ENCODE results near the gene DNM2.
"Not testable (repeated sequence)": the region's sequence is repeated elsewhere in the genome, so short reads cannot be mapped to it uniquely, and the experiment has no call there.

DNA sequence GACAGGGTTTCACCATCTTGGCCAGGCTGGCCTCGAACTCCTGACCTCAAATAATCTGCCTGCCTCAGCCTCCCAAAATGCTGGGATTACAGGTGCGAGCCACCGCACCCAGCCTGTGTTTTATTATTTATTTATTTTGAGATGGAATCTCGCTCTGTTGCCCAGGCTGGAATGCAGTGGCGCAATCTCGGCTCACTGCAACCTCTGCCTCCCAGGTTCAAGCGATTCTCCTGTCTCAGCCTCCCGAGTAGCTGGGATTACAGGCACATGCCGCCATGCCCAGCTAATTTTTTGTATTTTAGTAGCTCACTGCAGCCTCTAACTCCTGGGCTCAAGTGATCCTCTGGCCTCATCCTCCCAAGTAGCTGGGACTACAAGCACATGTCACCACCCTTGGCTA, 159.7 kb downstream of the DNM2 start:
- TF ChIP-seq GLI4 (tag by site-specific recombination; IDR thresholded peaks at IDR 0.05); ZNF146 (tag by site-specific recombination; IDR thresholded peaks at IDR 0.05); ZNF350 (tag by site-specific recombination; IDR thresholded peaks at IDR 0.05); ZNF140 (tag by site-specific recombination; IDR thresholded peaks at IDR 0.05); KLF1 (tag by site-specific recombination; IDR thresholded peaks at IDR 0.05); ZNF747 (tag by site-specific recombination; IDR thresholded peaks at IDR 0.05); ZNF132 (tag by site-specific recombination; IDR thresholded peaks at IDR 0.05; ENCODE audit: borderline replicate concordance): not testable (repeated sequence)
- TF ChIP-seq, protein P1, sequence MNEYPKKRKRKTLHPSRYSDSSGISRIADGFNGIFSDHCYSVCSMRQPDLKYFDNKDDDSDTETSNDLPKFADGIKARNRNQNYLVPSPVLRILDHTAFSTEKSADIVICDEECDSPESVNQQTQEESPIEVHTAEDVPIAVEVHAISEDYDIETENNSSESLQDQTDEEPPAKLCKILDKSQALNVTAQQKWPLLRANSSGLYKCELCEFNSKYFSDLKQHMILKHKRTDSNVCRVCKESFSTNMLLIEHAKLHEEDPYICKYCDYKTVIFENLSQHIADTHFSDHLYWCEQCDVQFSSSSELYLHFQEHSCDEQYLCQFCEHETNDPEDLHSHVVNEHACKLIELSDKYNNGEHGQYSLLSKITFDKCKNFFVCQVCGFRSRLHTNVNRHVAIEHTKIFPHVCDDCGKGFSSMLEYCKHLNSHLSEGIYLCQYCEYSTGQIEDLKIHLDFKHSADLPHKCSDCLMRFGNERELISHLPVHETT (tag by site-specific recombination; IDR thresholded peaks at IDR 0.05) = not testable (repeated sequence)
- TF ChIP-seq, protein P2, sequence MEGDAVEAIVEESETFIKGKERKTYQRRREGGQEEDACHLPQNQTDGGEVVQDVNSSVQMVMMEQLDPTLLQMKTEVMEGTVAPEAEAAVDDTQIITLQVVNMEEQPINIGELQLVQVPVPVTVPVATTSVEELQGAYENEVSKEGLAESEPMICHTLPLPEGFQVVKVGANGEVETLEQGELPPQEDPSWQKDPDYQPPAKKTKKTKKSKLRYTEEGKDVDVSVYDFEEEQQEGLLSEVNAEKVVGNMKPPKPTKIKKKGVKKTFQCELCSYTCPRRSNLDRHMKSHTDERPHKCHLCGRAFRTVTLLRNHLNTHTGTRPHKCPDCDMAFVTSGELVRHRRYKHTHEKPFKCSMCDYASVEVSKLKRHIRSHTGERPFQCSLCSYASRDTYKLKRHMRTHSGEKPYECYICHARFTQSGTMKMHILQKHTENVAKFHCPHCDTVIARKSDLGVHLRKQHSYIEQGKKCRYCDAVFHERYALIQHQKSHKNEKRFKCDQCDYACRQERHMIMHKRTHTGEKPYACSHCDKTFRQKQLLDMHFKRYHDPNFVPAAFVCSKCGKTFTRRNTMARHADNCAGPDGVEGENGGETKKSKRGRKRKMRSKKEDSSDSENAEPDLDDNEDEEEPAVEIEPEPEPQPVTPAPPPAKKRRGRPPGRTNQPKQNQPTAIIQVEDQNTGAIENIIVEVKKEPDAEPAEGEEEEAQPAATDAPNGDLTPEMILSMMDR (tag by site-specific recombination; IDR thresholded peaks at IDR 0.05) = not testable (repeated sequence)
- TF ChIP-seq, protein P3, sequence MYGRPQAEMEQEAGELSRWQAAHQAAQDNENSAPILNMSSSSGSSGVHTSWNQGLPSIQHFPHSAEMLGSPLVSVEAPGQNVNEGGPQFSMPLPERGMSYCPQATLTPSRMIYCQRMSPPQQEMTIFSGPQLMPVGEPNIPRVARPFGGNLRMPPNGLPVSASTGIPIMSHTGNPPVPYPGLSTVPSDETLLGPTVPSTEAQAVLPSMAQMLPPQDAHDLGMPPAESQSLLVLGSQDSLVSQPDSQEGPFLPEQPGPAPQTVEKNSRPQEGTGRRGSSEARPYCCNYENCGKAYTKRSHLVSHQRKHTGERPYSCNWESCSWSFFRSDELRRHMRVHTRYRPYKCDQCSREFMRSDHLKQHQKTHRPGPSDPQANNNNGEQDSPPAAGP (tag by site-specific recombination; IDR thresholded peaks at IDR 0.05) = not testable (repeated sequence)
